OCI-LY3 (cell line): ENCODE results near the gene RNF157.

Source experiments
- CTCF ChIP-seq: fragments of 200-600, 300-600 bp; sonication (generic); IDR thresholded peaks from 2 replicates; pipeline ENCODE4 v1.5.1; 2014; ENCODE audit warnings: antibody characterized with exemption, low read length, low read depth
- EZH2phosphoT487 ChIP-seq: fragments of 200-600 bp; shearing (Covaris generic); IDR thresholded peaks from 2 replicates; pipeline ENCODE4 v1.6.1; 2018; ENCODE audit warnings: antibody characterized with exemption, mixed run types, low read depth

DNA sequence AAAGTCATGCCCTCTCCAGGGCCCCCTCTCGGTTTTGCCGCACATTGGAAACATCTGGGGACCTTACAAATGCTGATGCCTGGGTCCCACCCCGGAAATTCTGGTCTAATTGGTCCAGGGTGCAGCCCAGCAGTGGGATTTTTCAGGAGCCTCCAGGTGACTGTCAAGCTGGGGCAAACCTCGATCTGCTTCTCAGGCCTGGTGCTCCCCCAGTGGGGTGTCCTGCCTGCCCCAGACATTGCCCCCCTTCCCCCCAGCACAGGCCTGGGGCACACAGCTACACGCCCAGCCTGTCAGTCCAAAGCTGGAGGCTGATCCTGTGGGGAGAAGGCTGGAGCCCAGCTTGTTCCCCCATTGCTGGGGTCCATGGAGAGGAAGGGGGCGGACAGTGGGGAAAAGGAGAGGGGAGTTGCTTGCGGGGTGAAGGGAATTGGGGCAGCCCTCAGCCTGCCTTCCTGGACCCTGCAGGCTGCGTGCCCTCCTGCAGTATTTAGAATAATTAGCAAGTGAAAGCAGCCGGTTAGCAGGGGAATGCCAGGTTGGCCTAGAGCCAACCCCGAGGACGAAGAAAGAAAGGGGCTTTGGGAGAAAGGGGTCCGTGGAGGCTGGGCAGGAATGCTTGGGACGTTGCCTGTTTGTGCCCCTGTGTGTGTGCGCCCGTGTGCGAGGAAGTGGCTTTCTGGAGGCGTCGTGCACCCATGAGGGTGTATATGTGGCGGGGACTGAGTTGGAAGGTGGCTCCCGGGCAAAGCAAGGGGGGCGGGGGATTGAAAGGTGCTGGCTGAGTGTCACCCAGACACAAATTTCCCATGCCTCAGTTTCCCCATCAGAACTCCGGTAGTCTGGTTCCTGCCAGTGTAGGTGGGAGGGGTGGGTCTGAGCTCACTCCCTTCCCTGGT, 105.1 kb downstream of the RNF157 start:
- no peak for TF ChIP-seq CTCF
- TF ChIP-seq EZH2phosphoT487: no peak
